ENCODE measurements around the gene ZNF205.

ZNF205 gene

DNA sequence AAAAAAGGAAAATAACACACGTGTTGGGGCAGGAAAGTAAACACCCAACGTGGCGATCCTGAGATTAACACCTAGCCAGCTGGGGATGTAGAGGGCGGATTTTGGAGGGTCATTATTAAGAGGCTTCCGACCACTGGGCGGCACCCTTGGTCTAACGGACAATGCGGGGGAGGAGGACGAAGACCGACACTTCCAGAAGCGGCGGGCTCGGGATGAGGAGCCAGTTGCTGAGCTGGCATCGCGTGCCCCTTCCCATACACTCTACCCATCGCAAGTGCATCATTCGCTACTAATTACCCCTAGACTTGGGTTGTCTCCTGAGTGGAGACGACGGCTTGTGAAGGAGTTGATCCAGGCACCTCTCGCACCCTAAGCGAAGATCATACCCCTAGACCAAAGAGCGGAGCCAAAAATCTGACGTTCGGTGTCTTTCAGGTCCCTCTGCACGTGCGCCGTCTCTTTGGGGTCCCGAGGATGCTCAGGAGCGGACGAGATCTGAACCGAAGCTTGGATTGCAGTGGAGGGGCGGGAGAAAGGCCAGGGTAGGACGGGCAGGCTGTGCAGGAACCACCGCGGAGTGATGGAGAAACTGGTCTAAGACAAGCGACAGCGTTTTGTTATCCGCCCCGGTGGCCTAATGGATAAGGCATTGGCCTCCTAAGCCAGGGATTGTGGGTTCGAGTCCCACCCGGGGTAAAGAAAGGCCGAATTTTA lies 40.0 kb downstream of the ZNF205 start (continued):
- no peak for TF ChIP-seq ZNF677 (tag by site-specific recombination; IDR thresholded peaks at IDR 0.05)
- TF ChIP-seq ZNF514 (tag by site-specific recombination; IDR thresholded peaks at IDR 0.05), result no peak
- no peak for TF ChIP-seq AEBP2 (tag by site-specific recombination; IDR thresholded peaks at IDR 0.05; ENCODE audit: borderline replicate concordance)
- TF ChIP-seq, protein P1, sequence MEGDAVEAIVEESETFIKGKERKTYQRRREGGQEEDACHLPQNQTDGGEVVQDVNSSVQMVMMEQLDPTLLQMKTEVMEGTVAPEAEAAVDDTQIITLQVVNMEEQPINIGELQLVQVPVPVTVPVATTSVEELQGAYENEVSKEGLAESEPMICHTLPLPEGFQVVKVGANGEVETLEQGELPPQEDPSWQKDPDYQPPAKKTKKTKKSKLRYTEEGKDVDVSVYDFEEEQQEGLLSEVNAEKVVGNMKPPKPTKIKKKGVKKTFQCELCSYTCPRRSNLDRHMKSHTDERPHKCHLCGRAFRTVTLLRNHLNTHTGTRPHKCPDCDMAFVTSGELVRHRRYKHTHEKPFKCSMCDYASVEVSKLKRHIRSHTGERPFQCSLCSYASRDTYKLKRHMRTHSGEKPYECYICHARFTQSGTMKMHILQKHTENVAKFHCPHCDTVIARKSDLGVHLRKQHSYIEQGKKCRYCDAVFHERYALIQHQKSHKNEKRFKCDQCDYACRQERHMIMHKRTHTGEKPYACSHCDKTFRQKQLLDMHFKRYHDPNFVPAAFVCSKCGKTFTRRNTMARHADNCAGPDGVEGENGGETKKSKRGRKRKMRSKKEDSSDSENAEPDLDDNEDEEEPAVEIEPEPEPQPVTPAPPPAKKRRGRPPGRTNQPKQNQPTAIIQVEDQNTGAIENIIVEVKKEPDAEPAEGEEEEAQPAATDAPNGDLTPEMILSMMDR (tag by site-specific recombination; IDR thresholded peaks at IDR 0.05), result peak; percentile 93
- no peak for TF ChIP-seq ZNF830 (tag by site-specific recombination; IDR thresholded peaks at IDR 0.05; ENCODE audit: low read depth)
- peak; percentile 69 for TF ChIP-seq SP2 (tag by site-specific recombination; IDR thresholded peaks at IDR 0.05)
- TF ChIP-seq ZNF704 (tag by site-specific recombination; IDR thresholded peaks at IDR 0.05), result no peak
- TF ChIP-seq ZNF433 (tag by site-specific recombination; IDR thresholded peaks at IDR 0.05; ENCODE audit: low read depth), result no peak
- TF ChIP-seq ZNF571 (tag by site-specific recombination; IDR thresholded peaks at IDR 0.05), result no peak
- no peak for TF ChIP-seq ZNF701 (tag by site-specific recombination; IDR thresholded peaks at IDR 0.05)
- no peak for TF ChIP-seq ZNF157 (tag by site-specific recombination; IDR thresholded peaks at IDR 0.05)
- TF ChIP-seq ZNF23 (tag by site-specific recombination; IDR thresholded peaks at IDR 0.05; ENCODE audit: borderline replicate concordance), result no peak
- no peak for TF ChIP-seq ZFP41 (tag by site-specific recombination; IDR thresholded peaks at IDR 0.05; ENCODE audit: borderline replicate concordance)
- peak; percentile 80 for TF ChIP-seq ZNF341 (tag by site-specific recombination; IDR thresholded peaks at IDR 0.05; ENCODE audit: low read depth)
- no peak for TF ChIP-seq ZNF248 (tag by site-specific recombination; IDR thresholded peaks at IDR 0.05)
- no peak for TF ChIP-seq HOXD13 (CRISPR knock-in tag; IDR thresholded peaks at IDR 0.05; ENCODE audit: borderline replicate concordance)
- no peak for TF ChIP-seq ZNF776 (tag by site-specific recombination; IDR thresholded peaks at IDR 0.05; ENCODE audit: borderline replicate concordance)
- no peak for TF ChIP-seq ZNF596 (tag by site-specific recombination; IDR thresholded peaks at IDR 0.05)
- no peak for TF ChIP-seq ZNF658 (tag by site-specific recombination; IDR thresholded peaks at IDR 0.05)
- no peak for TF ChIP-seq ZNF426 (tag by site-specific recombination; IDR thresholded peaks at IDR 0.05)
- peak; percentile 93 for TF ChIP-seq ZBTB6 (tag by site-specific recombination; IDR thresholded peaks at IDR 0.05)
- TF ChIP-seq TCF7L2 (IDR thresholded peaks at IDR 0.05; ENCODE audit: borderline replicate concordance, low read depth, low read length), result no peak; the same call in 1 of the 2 replicates
- peak; percentile 87; the same call in 1 of the 2 replicates for TF ChIP-seq ZSCAN23 (tag by site-specific recombination; IDR thresholded peaks at IDR 0.05)
- 0 out of 2 replicates have a peak, but pooled peaks have one; percentile 30 for TF ChIP-seq GLI4 (tag by site-specific recombination; IDR thresholded peaks at IDR 0.05)
- TF ChIP-seq, protein P2, sequence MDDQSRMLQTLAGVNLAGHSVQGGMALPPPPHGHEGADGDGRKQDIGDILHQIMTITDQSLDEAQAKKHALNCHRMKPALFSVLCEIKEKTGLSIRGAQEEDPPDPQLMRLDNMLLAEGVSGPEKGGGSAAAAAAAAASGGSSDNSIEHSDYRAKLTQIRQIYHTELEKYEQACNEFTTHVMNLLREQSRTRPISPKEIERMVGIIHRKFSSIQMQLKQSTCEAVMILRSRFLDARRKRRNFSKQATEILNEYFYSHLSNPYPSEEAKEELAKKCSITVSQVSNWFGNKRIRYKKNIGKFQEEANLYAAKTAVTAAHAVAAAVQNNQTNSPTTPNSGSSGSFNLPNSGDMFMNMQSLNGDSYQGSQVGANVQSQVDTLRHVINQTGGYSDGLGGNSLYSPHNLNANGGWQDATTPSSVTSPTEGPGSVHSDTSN (CRISPR knock-in tag; IDR thresholded peaks at IDR 0.05), result no peak
- no peak for TF ChIP-seq HOXC10 (CRISPR knock-in tag; IDR thresholded peaks at IDR 0.05)
- no peak for TF ChIP-seq ZNF670 (tag by site-specific recombination; IDR thresholded peaks at IDR 0.05; ENCODE audit: low read depth)
- peak; percentile 79 for TF ChIP-seq ZNF76 (tag by site-specific recombination; IDR thresholded peaks at IDR 0.05; ENCODE audit: borderline replicate concordance, low read depth)
- peak; percentile 37; the same call in 1 of the 2 replicates for TF ChIP-seq ZBTB10 (tag by site-specific recombination; IDR thresholded peaks at IDR 0.05)
- TF ChIP-seq ZNF621 (tag by site-specific recombination; IDR thresholded peaks at IDR 0.05), result no peak
- TF ChIP-seq ZNF24 (tag by site-specific recombination; IDR thresholded peaks at IDR 0.05), result peak; percentile 97
- no peak for TF ChIP-seq ZNF544 (tag by site-specific recombination; IDR thresholded peaks at IDR 0.05)
